Gastrocnemius medialis (tissue), 4 donors: ENCODE measurements around the gene CORO2A. TPM values are rescaled to one million over a fixed set of nuclear protein-coding genes. Genes with fewer than 3 reads are reported as not detected.

Source experiments
- ATAC-seq, 2 donors: fragments of 150-250 bp; one replicate each; pipeline ENCODE4 v1.9.1; 2016
- DNase-seq, 2 donors: peaks; one replicate each; pipeline ENCODE4 v3.0.0-alpha.2; 2019
- H3K27ac ChIP-seq, 4 donors: fragments of 200-600 bp; sonication (generic); 1 replicate in 1 of 4; 2 replicates in 3 of 4; pipeline ENCODE4 v1.5.1; 2016 to 2018; ENCODE audit warnings: mild to moderate bottlenecking in 2 of 4, moderate library complexity in 1 of 4
- H3K27me3 ChIP-seq, 3 donors: fragments of 200-600 bp; sonication (generic) in 2 of 3; 1 replicate in 1 of 3; 2 replicates in 2 of 3; pipeline versions ENCODE4 v1.5.1 to v1.6.0; 2016 to 2019; ENCODE audit warnings: mild to moderate bottlenecking in 1 of 3, moderate library complexity in 1 of 3
- H3K36me3 ChIP-seq, 2 donors: fragments of 200-600 bp; sonication (generic) in 1 of 2; one replicate each; pipeline ENCODE4 v1.5.1; 2017 to 2018
- H3K4me1 ChIP-seq, 2 donors: fragments of 200-600 bp; sonication (generic) in 1 of 2; one replicate each; pipeline ENCODE4 v1.5.1; 2016 to 2017; ENCODE audit warnings: mild to moderate bottlenecking in 2 of 2
- H3K4me3 ChIP-seq, 4 donors: fragments of 200-600 bp; sonication (generic) in 3 of 4; 1 replicate in 1 of 4; 2 replicates in 3 of 4; pipeline ENCODE4 v1.5.1; 2016 to 2019; ENCODE audit warnings: mild to moderate bottlenecking in 2 of 4
- H3K9me3 ChIP-seq, 3 donors: fragments of 200-600 bp; sonication (generic) in 2 of 3; 1 replicate in 1 of 3; 2 replicates in 2 of 3; pipeline ENCODE4 v1.5.1; 2016 to 2019
- CTCF ChIP-seq, 5 experiments: fragments of 450-650 bp in 3 of 5; fragments of 200-600 bp in 2 of 5; sonication (generic) in 2 of 5; IDR thresholded peaks in 4 of 5; conservative IDR thresholded peaks in 1 of 5; 1 replicate in 4 of 5; 2 replicates in 1 of 5; pipeline ENCODE4 v1.5.1; 2016 to 2019; ENCODE audit warnings: antibody characterized with exemption in 5 of 5, mild to moderate bottlenecking in 3 of 5, moderate library complexity in 3 of 5
- POLR2A ChIP-seq, 2 donors: fragments of 450-650 bp; IDR thresholded peaks; one replicate each; pipeline ENCODE4 v1.6.1; 2017; ENCODE audit warnings: antibody characterized with exemption in 2 of 2, mild to moderate bottlenecking in 2 of 2, moderate library complexity in 2 of 2
- in situ Hi-C, 4 donors: fragments of 200-750 bp; cut with MboI; loops; one replicate each; pipeline versions ENCODE4 v1.15.0 to v1.8.0; 2017; ENCODE audit warnings: low sequenced_read_pairs in 4 of 4
- intact Hi-C: fragments of 100-400 bp; cut with DNase I; formaldehyde crosslinking; loops from one replicate; pipeline ENCODE4 v1.15.1; 2023; ENCODE audit warnings: low total_unique reads
- total RNA-seq, 4 donors: library from RNA; depleted of rRNA; stranded (reverse); fragments of >200 nt; gene quantifications; one replicate each; pipeline versions ENCODE4 v1.1.0 to v1.2.3, GENCODE V29; 2016

CORO2A gene, protein sequence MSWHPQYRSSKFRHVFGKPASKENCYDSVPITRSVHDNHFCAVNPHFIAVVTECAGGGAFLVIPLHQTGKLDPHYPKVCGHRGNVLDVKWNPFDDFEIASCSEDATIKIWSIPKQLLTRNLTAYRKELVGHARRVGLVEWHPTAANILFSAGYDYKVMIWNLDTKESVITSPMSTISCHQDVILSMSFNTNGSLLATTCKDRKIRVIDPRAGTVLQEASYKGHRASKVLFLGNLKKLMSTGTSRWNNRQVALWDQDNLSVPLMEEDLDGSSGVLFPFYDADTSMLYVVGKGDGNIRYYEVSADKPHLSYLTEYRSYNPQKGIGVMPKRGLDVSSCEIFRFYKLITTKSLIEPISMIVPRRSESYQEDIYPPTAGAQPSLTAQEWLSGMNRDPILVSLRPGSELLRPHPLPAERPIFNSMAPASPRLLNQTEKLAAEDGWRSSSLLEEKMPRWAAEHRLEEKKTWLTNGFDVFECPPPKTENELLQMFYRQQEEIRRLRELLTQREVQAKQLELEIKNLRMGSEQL
- total RNA-seq = under 1 TPM; 0.05 to 0.42 (median 0.19) TPM

DNA sequence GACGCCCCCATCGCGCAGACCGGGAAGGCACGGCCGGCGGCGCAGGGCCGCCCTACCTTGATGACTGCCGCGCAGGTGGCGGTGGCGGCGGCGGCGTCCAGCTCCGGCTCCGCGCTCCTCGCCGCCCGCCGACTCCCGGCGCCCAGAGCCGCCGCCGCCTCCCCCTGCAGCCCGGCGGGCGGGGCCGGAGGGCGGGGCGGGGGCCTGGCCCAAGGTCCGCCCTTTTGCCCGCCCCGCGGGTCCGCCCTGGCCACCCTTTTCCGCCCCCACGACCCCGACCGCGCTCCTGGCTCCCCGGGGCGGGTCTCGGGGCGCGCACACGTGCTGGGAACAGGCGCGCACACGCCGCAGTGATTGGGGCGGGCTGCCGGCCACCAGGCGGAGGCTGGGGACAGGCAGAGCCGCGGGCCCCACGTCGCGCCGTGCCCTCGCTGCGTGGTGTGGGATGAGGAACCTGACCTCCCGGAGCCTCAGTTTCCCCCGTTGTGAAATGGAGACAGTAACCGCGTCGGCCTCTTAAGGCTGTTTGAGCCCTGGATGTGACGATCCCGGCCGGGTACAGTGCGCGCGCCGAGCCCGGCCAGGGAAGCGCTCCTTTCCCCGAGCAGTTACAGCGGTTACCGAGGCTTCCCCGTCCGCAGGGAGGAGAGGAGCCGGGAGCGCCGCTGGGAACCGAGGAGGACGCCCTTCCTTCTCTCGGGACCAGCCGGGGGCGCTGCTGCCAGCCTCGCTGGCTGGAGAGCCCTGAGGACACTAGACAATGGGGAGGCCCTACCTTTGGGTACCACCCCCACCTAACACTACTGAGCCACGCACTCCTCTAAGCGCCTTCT, at the start of gene CORO2A:
TSS of gene CORO2A (minus strand) at position 135 of the 833 bp plus-strand sequence. CDS start 34,977 bp downstream, outside the sequence.
- intact Hi-C loops = loop anchor here (5.0 kb wide), 2 partner anchors 65 to 270 kb away; partner anchors contain the start of genes TBC1D2 and TRMO
- peak within 1 kb of the TSS; percentile 63 to 73 (median 67) for H3K4me3 ChIP-seq

DNA sequence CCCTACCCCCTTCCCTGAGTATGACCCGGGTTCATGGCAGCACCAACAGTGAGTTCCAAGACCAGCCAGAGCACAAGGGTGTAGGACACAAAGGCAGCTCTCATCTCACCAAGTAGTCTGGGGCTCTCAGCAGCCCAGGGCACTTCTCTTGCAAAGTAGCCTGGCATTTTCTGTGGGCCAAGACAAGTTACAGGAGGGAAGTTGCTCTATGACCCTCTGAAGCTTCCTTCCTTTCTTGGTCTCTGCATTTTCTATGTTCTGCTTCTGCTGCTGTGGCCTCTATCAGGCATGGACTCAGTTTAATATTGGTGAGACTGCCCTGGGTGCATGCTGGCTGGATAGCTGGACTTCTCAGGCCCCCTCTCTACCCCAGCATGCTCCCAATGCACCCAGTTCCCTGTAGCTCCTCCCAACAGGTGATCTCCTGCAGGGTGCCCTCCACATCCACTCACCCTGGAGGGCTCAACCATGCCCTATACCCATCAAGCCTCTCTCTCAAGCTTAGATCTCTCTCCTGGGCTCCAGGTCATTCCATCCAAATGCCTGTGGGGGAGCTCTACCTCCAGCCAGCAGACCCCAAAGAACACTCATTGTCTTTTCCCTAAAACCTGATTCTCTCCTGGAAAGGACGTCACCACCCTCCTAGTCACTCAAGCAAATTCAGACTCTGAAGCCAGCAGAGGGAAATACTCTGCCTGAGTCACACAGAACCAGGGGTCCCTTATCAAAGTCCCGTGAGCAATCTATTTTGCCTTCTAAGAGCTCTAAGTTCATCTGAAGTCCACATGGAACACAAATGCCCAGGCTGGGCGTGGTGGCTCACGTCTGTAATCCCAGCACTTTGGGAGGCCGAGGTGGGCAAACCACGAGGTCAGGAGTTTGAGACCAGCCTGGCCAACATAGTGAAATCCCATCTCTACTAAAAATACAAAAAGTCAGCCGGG, 49.2 kb upstream of the CORO2A start:
- Histone ChIP-seq H3K9me3 (no peaks in the 10 kb centered on the region), H3K27ac (no peak overlapping the region), H3K4me1 (no peaks in the 10 kb centered on the region), H3K36me3 (no peaks in the 10 kb centered on the region), H3K27me3 (no peaks in the 10 kb centered on the region), H3K4me3 (no peak overlapping the region)
- no peak for TF ChIP-seq POLR2A (IDR thresholded peaks at IDR 0.05)
- TF ChIP-seq CTCF (IDR thresholded peaks at IDR 0.05 in 4 of 5, conservative IDR thresholded peaks at IDR 0.05 in 1 of 5) = no peak
- DNase-seq (no peak), ATAC-seq (no peak)
- intact Hi-C loops = no loop called here
- in situ Hi-C loops = no loop called here

More for the DNA sequence above, at the start of gene CORO2A:
- DNase-seq (no peak), ATAC-seq (peak; percentile 66 to 77)
- Histone ChIP-seq H3K4me1 (peaks cover 0 to 7% of the 10 kb centered on the region in 2 donors), H3K9me3 (no peaks in the 10 kb centered on the region), H3K27ac (peak within 1 kb of the TSS; percentile 27 to 58 (median 41)), H3K27me3 (no peaks in the 10 kb centered on the region), H3K36me3 (no peaks in the 10 kb centered on the region)
- TF ChIP-seq POLR2A (IDR thresholded peaks at IDR 0.05) (peak; percentile 9 to 42), CTCF (IDR thresholded peaks at IDR 0.05 in 4 of 5, conservative IDR thresholded peaks at IDR 0.05 in 1 of 5) (peak in 2 of 5 experiments; percentile 7 to 22)
- in situ Hi-C loops = no loop called here

GRCh38 chr9:98240475-98240874, 48.0 kb upstream of the CORO2A start:
- TF ChIP-seq POLR2A (IDR thresholded peaks at IDR 0.05) = no peak
- Histone ChIP-seq H3K4me1 (no peaks in the 10 kb centered on the region), H3K27ac (no peak overlapping the region), H3K36me3 (no peaks in the 10 kb centered on the region), H3K4me3 (no peak overlapping the region), H3K9me3 (no peaks in the 10 kb centered on the region), H3K27me3 (no peaks in the 10 kb centered on the region)
- ATAC-seq (no peak), DNase-seq (no peak)
- intact Hi-C loops (no loop called here), in situ Hi-C loops (no loop called here)

DNA sequence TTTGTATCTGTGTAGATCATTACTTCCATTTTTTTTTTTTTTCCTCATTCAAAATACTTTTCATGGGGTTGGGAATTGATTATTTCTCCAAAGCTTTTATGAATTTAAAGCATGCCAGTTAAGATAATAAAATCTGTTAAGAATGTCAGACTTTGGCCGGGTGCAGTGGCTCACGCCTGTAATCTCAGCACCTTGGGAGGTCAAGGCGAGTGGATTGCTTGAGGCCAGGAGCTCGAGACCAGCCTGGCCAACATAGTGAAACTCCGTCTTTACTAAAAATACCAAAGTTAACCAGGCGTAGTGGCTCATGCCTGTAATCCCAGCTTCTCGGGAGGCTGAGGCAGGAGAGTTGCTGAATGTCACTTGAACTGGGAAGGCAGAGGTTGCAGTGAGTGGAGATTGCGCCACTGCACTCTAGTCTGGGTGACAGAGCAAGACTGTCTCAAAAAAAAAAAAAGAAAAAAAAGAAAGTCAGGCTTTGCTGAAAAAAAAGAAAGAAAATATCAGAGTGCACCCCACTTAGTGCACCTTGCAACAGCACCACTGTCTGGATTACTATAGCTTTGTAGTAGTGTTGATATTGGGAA, 44.6 kb upstream of the CORO2A start:
- Histone ChIP-seq H3K27ac (no peak overlapping the region), H3K27me3 (no peaks in the 10 kb centered on the region), H3K36me3 (no peaks in the 10 kb centered on the region), H3K4me3 (no peak overlapping the region), H3K4me1 (no peaks in the 10 kb centered on the region), H3K9me3 (no peaks in the 10 kb centered on the region)
- in situ Hi-C loops (no loop called here), intact Hi-C loops (no loop called here)
- DNase-seq = no peak
- no peak for ATAC-seq
- no peak for TF ChIP-seq POLR2A (IDR thresholded peaks at IDR 0.05)
- no peak for TF ChIP-seq CTCF (IDR thresholded peaks at IDR 0.05 in 4 of 5, conservative IDR thresholded peaks at IDR 0.05 in 1 of 5)
